ENCODE measurements around the gene CD151.

DNA sequence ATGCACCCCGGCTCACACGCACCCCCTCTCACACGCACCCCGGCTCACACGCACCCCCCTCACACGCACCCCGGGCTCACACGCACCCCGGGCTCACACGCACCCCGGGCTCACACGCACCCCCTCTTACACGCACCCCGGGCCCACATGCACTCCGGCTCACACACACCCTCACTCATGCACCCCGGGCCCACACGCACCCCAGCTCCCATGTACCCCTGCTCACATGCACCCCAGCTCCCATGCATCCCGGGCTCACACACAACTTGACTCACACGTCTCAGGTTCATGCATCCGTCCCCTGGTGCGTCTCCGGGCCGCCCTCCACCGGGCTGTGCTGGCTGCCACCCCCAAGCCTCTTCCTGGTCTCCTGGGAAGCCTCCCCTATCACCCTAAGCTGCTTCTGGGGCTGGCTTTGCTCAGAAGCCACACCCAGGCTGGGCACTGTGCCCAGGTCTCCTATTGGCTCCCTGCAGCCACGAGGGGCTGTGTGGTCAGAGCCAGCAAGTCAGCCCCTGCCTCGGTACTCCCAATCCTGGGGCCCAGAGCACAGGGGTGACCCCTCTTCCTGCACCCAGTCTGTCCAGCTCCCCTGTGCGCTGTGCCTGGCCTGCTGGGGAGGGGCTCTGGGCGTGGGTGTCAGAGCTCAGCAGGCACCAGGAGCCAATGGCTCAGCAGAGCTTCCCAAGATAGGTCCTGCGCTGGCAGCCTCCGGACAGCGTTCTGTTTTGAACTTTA, 26.8 kb downstream of the CD151 start:
- no peak for TF ChIP-seq YY1 (IDR thresholded peaks at IDR 0.05; ENCODE audit: insufficient read depth, insufficient read length)
- no peak for TF ChIP-seq ZNF274 (IDR thresholded peaks at IDR 0.05; ENCODE audit: low read depth, low read length)
- no peak for TF ChIP-seq SUZ12 (IDR thresholded peaks at IDR 0.05; ENCODE audit: extremely low read depth, insufficient read depth, insufficient read length)

Measured in NT2/D1 (cell line).